PC-9 (cell line): ENCODE measurements around the gene JADE3.

Experiments
- CTCF ChIP-seq: fragments of 200-600 bp; sonication (generic); conservative IDR thresholded peaks from 2 replicates; pipeline ENCODE4 v1.6.1; 2017; ENCODE audit warnings: mixed run types, antibody characterized with exemption, mild to moderate bottlenecking, moderate library complexity
- EZH2 ChIP-seq: fragments of 200-600 bp; sonication (generic); IDR thresholded peaks from 2 replicates; pipeline ENCODE4 v1.8.0; 2017; ENCODE audit warnings: antibody characterized with exemption, low read depth

DNA sequence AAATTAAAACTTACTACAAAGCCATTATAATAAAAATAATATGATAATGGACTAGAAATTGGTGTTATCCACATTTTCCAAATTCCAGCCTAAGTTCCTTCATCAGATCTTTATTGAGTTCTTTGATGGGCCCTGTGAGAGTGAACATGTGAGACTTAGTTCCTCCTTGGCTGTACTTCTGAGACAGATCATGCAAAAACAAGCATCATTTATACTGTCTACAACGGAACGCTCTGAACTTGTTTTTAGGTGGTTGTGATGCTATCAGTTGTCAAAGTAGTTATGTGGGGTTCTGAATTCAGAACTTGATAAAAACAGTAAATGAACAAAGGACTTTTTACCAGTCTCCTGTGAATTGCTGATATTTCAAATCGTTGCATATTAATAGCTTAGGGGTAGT, 48.9 kb downstream of the JADE3 start:
- TF ChIP-seq EZH2: no peak
- no peak for TF ChIP-seq CTCF
